ENCODE measurements around the gene ZNF683. TPM values are rescaled to one million over a fixed set of nuclear protein-coding genes. Genes with fewer than 3 reads are reported as not detected.

ZNF683 gene
- total and polyA plus RNA-seq, 9 of the 15 experiments (the other 6 are each of a cell fraction or from before 2014, with no cell fraction given): not detected

DNA sequence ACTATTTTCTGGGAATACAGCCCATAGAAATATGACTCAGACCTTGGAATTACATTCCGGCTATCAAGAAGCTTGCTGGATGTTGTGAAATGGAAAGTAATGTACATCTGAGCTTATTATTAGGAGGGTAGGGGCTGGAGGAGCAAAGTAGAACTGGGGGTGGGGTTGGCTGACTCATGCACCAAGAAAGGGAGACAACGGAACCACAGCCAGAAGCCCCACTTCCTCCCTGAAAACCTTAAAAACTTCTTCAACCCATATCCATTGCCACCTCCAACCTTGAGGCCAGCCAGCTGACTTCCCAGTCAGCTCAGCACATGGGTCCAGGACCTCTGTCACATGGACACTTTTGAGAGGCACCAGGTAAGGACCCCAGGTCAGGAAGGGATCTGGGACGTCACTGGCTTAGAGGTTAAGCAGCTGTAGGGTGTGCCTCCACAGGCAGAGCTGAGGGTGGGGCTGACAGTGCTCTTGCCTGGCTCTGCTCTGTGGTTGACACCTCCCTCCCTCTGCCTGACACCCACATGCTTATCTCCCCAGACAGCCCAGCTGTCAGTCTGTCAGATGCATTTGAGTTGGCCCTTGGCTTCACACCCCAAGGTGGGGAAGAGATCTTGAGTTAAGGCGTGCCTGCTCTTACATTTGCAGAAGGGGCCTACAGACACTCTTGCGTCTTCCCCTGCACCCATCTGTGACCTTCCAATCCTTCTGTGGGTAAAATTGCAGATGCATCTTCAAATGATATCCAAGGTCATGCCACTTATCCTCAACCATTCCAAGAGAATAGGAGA is 5.7 kb upstream of the ZNF683 start (continued):
- TF ChIP-seq, protein P1, sequence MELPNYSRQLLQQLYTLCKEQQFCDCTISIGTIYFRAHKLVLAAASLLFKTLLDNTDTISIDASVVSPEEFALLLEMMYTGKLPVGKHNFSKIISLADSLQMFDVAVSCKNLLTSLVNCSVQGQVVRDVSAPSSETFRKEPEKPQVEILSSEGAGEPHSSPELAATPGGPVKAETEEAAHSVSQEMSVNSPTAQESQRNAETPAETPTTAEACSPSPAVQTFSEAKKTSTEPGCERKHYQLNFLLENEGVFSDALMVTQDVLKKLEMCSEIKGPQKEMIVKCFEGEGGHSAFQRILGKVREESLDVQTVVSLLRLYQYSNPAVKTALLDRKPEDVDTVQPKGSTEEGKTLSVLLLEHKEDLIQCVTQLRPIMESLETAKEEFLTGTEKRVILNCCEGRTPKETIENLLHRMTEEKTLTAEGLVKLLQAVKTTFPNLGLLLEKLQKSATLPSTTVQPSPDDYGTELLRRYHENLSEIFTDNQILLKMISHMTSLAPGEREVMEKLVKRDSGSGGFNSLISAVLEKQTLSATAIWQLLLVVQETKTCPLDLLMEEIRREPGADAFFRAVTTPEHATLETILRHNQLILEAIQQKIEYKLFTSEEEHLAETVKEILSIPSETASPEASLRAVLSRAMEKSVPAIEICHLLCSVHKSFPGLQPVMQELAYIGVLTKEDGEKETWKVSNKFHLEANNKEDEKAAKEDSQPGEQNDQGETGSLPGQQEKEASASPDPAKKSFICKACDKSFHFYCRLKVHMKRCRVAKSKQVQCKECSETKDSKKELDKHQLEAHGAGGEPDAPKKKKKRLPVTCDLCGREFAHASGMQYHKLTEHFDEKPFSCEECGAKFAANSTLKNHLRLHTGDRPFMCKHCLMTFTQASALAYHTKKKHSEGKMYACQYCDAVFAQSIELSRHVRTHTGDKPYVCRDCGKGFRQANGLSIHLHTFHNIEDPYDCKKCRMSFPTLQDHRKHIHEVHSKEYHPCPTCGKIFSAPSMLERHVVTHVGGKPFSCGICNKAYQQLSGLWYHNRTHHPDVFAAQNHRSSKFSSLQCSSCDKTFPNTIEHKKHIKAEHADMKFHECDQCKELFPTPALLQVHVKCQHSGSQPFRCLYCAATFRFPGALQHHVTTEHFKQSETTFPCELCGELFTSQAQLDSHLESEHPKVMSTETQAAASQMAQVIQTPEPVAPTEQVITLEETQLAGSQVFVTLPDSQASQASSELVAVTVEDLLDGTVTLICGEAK (IDR thresholded peaks at IDR 0.05): no peak
- TF ChIP-seq, protein P1 (CRISPR knock-in tag; IDR thresholded peaks at IDR 0.05): no peak
- TF ChIP-seq KDM5B (IDR thresholded peaks at IDR 0.05; ENCODE audit: insufficient replicate concordance, low read depth, low read length) (peak; percentile 74), TEAD2 (tag; IDR thresholded peaks at IDR 0.05) (peak; percentile 42; the same call in 1 of the 2 replicates), RBM25 (IDR thresholded peaks at IDR 0.05; ENCODE audit: low read depth, low read length, severe bottlenecking) (no peak), CHD2 (IDR thresholded peaks at IDR 0.05; ENCODE audit: low read depth, low read length) (no peak), SMAD1 (IDR thresholded peaks at IDR 0.05; ENCODE audit: low read depth, low read length, partially characterized antibody) (peak; percentile 71), XRCC4 (IDR thresholded peaks at IDR 0.05; ENCODE audit: extremely low read depth, insufficient read depth, insufficient read length) (no peak), RBM17 (IDR thresholded peaks at IDR 0.05; ENCODE audit: borderline replicate concordance, low read depth, low read length) (no peak)
- TF ChIP-seq, protein P2, sequence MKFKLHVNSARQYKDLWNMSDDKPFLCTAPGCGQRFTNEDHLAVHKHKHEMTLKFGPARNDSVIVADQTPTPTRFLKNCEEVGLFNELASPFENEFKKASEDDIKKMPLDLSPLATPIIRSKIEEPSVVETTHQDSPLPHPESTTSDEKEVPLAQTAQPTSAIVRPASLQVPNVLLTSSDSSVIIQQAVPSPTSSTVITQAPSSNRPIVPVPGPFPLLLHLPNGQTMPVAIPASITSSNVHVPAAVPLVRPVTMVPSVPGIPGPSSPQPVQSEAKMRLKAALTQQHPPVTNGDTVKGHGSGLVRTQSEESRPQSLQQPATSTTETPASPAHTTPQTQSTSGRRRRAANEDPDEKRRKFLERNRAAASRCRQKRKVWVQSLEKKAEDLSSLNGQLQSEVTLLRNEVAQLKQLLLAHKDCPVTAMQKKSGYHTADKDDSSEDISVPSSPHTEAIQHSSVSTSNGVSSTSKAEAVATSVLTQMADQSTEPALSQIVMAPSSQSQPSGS (CRISPR knock-in tag; IDR thresholded peaks at IDR 0.05): no peak
- TF ChIP-seq, protein P3, sequence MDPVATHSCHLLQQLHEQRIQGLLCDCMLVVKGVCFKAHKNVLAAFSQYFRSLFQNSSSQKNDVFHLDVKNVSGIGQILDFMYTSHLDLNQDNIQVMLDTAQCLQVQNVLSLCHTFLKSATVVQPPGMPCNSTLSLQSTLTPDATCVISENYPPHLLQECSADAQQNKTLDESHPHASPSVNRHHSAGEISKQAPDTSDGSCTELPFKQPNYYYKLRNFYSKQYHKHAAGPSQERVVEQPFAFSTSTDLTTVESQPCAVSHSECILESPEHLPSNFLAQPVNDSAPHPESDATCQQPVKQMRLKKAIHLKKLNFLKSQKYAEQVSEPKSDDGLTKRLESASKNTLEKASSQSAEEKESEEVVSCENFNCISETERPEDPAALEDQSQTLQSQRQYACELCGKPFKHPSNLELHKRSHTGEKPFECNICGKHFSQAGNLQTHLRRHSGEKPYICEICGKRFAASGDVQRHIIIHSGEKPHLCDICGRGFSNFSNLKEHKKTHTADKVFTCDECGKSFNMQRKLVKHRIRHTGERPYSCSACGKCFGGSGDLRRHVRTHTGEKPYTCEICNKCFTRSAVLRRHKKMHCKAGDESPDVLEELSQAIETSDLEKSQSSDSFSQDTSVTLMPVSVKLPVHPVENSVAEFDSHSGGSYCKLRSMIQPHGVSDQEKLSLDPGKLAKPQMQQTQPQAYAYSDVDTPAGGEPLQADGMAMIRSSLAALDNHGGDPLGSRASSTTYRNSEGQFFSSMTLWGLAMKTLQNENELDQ (CRISPR knock-in tag; IDR thresholded peaks at IDR 0.05; ENCODE audit: borderline replicate concordance): no peak
- TF ChIP-seq, protein P4, sequence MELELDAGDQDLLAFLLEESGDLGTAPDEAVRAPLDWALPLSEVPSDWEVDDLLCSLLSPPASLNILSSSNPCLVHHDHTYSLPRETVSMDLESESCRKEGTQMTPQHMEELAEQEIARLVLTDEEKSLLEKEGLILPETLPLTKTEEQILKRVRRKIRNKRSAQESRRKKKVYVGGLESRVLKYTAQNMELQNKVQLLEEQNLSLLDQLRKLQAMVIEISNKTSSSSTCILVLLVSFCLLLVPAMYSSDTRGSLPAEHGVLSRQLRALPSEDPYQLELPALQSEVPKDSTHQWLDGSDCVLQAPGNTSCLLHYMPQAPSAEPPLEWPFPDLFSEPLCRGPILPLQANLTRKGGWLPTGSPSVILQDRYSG (tag; conservative IDR thresholded peaks at IDR 0.05; ENCODE audit: low read depth): 0 out of 2 replicates have a peak, but pooled peaks have one; percentile 51
